LoVo (cell line): ENCODE results near the gene CDKAL1.

Experiments used
- DNase-seq: peaks from one replicate; pipeline ENCODE4 v3.0.0-alpha.2; 2016; ENCODE audit warnings: low spot score

The CDKAL1 gene

DNA sequence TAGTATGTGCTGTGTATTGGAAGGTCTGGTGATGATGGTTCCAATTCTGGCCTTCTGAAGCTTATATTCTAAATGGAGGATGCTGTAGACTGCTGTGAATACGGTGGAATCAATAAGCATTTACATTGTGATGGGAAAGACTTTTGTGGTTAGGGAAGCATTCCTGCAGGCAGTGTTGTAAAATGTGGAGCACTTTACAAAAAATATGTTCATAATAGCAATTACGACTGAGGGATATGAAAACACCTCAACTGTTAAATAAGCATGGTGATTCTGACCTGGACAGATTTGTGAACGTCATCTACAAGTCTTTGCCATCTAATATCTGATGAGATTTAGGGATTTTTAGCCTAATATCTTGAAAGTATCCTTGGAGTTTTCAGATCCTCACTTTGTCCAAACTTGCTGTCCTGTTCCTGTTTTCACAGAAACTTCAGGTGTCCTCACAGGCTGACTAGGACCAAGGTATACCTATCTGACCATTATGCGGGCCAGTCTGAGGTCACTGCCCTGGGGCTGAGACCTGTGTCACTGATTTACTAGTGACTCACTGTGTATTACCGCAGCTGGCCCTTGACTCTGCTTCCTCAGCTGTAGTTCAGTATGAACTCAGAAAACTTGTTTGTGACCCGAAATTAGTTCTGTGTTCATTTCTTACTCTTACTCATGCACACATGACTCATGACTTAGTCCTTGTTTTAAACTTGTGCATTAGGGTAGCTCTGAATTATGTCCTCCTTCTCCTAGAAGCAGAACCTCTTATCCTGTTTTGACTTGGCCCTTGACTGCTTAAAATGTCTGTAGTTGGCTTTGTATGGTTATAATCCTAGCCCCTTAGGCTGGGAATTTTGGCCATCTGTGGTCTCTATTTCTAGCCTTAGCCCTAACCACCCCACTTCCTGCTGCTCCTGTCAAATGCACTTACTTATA is 343.0 kb downstream of the CDKAL1 start:
- peak; percentile 87 for DNase-seq

DNA sequence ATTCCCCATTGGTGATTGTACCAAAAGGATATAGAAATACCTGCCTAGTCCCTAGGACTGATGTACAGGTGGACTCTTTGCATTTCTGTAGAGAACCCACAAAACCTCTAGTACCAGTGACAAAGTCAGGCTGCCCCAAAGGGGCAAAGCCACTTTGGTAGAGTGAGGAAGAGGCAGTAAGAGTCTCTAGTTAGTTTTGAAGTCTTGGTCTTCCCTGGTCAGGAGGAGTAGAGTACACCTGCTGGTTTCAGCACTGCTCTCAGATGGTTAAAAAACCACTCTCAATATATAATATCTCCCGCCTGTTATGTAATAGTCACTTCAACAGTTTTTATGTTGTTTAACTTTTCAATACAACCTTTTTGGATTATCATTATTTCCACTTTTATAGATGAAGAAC is 344.9 kb downstream of the CDKAL1 start:
- no peak for DNase-seq

DNA sequence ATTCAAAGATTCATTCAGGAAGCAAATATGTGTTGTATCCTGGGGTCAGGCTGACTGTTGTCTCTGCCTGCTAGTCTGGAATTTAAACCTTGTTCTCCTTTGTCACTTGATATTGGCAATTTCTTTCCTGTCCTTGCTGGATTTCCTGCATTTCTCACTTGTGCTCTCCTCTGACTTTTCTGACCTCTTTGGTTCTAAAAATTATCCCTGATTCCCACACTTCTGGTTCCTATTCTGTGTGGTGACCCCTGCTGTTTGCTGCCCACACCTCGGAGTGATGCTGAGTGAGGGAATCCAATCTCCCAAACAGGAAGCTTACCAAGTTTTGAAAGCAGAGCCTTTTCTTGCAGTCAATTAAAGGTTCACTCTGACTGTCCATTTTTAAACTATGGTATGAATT is 345.3 kb downstream of the CDKAL1 start:
- no peak for DNase-seq

DNA sequence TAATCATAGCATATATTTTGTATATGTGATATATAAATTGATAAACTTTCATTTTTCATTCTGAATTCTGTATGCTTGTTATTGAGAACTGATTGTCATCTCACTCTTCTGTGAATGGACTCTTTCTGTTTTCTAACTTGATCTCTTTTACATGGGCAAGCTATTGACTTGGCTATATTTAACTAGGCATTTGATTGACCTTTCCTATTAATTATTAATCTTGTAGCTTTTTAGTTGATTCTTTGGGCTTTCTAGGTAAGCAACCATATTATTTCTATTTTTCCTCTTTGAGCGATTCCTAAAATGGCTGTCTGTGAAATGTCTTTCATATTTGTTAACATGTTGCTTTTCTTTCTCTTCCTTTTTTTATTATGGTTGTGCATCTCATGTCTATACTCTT is 347.1 kb downstream of the CDKAL1 start:
- DNase-seq = no peak

DNA sequence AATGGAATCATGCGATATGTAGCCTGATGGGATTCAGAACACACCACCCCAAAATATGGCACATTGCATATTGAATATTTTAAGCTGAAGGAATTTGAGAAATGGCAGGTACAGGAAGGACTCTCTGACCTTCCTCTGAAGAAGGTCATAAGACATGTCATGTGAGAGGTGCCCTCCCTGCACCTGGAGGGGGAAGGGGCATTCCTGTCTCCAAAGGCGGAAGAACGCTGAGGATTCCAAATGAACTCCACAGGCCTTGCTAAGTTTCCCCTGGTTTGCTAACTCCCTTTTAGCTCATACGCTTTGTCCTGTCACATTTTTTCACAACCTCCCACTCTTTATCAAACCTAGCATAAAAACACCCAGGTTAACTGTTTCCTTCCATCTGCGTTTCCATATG is 347.8 kb downstream of the CDKAL1 start:
- no peak for DNase-seq

DNA sequence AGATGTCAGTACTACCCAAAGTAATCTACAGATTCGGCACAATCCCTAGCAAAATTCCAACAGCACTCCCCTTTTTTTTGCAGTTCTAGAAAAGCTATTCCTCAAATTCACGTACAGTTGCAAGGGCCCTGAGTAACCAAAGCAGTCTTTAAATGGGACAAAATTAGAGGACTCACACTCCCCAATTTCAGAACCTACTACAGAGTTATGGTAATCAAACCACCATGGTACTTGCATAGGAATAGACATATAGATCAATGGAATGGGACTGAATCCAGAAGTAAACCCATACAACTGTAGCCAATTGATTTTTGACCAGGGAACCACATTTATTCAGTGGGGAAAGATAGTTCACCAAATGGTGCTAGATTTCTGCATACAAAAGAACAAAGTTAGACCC is 350.8 kb downstream of the CDKAL1 start:
- DNase-seq = no peak

DNA sequence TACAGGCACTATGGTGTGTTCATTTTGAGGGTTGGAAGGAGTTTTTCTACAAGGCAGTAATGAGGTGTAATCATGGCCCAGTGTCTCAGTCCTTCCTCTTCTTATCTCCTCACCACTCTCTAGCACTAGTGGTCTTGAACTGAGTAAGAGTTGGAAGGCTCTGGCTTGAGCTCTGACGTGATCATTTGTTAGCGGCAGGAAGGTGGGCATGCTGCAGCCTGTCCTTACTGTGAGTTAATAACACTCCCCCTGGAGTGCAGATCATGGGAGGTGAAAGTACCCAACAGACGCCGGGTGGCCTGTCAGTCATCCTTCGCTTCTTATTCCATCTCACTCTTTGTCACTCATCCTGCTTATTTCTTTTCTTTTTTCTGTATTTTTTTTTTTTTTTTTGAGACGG is 356.9 kb downstream of the CDKAL1 start:
- DNase-seq = no peak

DNA sequence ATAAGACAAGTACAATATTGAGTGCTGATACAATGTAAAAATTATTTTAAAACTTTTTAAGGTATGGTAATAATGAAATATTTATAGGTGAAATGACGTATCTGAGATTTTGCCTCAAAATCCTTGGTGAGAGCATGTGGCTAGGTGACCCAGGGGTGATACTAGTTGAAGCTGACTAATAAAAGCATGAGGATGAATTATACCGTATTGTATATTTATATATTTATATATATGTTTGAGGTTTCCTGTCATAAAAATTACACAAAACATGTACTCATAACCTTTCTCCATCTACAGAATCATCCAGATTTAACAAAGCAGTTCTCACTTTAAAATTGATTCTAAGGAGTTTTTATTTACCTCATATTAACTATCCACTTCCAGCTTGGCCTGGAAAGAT is 358.1 kb downstream of the CDKAL1 start:
- no peak for DNase-seq

DNA sequence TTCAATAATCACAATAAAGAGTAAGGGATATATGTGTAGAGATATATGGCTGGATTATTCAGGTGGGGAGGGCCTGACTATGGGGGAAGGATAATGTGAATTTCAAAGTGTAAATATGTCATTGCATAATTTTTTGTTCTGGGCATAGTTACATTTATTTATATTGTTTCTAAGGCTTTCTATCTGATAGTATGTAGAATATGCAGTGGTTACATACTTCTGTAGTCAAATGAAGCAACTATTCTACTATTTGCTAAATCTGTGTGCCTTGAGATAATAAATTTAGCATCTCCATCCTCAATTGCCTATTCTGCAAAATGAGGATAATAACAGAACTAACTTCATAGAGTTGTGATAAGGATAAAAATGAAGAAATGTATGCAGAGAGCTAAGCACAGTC is 359.2 kb downstream of the CDKAL1 start:
- no peak for DNase-seq

DNA sequence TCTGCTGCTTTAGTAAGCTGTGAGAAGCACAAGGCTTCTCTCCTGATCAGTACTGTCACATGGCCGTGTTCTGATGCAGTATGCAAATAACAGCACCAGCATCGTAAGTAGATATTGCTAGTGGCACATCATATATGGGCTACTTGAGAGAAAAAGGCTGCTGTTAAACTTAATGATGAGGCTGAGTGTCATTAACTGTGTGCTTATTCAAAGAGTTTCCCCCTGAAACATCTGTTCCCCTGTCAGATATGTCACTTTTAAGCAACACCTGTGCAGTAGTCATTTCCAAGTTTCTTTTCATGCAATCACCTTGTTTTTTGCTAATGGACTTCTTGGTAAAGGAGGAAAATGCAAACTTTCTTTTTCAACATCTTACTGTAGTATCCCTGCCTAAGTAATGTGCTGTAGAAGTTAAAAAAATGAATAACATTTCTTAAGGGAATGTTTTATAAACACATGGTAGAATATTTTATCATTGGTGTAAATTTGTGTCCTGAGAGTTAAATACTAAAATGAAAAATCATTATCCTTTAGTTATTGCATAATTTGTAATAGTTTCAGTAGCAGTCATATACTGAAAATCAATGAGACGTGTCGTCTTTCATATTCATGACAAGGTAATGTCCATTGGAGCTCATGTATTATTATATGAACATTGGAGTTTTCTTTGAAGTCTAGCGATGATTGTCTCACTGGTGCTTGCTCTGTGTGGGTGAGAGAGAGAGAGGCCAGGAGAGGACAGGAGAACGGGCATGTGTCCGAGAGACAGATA is 366.3 kb downstream of the CDKAL1 start:
- no peak for DNase-seq

DNA sequence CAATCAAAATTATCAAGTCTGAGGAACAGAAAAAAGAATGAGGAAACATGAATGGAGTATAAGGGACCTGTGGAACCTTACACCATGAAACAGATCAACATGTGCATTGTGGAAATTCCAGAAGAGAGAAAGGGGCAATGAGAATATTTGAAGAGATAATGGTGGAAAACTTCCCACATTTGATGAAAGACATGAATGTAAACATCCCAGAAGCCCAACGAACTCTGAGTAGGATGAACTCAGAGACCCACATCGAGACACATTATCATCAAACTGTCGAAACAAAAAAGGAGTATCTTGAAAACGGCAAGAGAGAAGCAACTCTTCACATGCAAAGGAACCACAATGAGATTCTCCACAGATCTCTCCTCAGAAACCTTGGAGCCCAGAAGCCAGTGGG is 371.1 kb downstream of the CDKAL1 start:
- no peak for DNase-seq

DNA sequence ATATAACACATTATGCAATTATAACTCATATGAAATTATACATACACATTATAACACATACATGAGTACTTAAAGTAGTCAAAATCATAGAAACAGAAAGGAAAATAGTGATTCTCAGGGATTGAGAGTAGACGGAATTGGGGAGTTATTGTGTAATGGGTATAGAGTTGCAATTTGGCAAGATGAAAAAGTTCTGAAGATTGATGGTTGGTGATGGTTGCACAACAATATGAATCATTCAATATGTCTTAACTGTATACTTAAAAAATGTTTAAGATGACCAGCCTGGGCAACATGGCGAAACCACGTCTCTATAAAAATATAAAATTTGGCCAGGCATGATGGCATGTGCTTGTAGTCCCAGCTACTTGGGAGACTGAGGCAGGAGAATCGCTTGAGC is 372.7 kb downstream of the CDKAL1 start:
- DNase-seq = no peak

DNA sequence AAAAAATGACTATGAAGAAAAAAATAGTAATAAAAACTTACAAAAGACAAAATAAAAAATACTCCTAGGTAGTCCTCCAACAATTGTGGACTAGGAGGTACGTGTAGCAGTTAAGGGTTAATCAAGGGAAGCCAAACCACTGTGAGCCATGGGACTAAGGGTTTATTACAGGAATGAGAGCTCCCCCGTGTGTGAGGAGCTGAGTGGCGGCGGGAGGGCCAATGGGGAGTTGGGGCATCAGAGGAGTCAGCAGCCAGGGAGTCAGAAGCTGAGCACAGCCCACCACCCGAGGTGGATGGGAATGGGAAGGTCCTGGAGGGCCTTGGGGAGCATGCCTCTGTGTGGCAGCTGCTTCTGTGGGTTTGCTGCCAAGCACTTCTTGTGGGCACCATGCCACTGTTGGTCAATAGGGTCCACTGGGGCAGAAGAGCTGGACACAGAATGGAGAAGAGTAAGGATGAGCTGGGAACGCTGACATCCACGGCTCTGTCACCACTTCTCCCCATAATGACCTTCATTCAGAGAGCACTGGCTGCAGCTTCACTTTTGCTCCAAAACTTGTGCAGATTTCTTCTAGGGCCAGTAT is 373.3 kb downstream of the CDKAL1 start:
- no peak for DNase-seq

DNA sequence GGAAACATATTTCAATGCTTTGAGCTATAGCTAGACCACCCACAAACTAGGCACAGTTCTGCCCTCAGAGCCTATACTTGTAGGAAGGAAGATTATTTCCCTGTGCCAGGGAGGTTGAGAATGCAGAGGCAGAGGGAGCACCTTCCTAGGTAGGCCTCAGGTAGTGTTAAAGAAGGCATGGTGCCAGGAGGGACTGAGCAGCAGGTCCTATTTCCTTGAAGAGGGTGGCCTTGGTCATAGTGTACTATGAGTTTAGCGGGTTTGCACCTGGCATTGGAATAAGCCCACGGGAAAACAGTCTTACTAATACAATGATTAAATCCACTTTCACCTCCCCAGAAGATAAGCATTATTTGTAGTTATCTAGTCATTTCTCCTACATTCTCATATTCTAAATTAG is 375.4 kb downstream of the CDKAL1 start:
- no peak for DNase-seq

DNA sequence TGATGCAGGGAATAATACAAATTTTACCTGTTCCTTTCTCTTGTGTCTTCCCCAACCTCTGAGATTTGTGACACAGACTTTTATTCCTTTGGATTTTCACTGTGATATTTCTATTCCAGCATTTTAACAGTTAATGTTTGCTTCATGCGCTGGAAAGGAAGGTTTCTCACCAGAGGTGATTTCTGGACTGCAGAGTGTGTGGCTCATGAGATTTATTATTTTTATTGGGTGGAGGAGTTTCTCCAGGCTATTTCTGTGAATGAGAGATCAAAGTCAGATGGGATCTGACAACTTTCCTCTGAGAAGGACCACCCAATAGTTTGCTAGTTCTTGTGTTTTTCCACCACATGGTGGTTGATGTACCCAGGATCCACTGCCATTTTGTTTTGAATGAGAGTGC is 377.5 kb downstream of the CDKAL1 start:
- DNase-seq = no peak

DNA sequence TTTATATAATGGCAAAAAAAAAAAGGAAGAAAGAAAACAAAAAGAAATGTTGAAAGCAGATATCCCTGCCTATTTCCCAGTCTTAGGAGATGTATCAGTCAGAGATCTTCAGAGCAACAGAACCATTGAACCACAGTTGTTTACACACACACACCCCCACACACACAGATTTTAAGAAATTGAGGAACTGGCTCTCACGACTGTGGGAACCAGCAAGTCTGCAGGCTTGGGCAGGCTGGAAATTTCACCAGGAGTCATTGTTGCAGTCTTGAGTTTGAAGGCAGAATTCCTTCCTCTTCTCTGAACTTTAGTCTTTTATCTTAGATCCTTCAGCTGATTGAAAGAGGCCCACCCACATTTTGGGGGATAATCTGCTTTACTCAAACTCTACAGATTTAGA is 380.9 kb downstream of the CDKAL1 start:
- DNase-seq = no peak

DNA sequence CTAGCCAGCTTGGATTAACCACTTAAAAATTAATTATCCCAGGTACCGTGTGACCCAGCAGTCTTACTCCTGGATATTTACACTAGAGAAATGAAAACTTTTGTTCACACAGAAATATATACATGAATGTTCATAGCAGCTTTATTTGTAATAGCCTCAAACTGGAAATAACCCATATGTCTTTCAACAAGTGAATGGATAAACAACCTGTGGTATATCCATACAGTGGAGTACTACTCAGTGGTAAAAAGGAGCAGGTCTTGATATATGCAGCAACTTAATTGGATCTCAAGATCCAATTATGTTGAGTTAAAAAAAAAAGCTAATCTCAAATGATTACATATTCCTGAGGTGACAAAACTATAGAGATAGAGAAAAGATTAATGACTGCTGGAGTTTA is 381.4 kb downstream of the CDKAL1 start:
- no peak for DNase-seq

DNA sequence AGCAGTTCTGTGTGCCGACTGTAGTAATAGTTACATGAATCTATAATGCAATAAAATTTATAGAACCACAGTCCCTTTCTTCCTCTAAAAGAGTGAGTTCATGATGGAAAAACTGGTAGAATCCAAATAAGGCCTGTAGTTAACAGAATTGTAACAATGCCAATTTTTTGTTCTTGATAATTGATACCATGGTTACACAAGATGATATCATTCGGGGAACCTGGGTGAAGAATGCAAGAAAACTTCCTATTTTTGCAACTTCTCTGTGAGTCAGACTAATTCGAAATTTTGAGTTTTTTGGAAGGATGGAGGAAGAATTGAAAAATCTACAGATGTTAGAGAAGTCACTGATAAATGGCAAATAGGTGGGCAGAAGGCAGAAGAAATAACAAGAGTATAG is 381.8 kb downstream of the CDKAL1 start:
- DNase-seq = no peak

DNA sequence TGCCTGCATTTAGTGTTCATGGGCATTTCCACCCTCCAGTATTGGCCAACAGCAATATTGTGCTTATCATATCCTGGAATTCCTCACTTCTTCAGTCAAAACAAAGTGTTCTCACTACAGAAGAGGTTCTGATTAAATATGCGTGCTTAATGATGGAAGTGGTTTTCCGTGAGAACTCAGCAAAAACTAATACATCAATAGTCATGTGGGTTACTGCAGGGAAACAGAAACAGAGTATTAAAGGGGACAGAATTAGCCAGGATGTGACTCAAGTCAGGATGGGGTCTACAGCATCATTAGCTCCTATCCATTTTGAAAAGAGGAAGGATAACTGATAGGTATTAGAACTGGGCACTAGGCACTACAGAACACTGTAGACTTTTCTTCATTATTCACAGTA is 384.6 kb downstream of the CDKAL1 start:
- DNase-seq = no peak

DNA sequence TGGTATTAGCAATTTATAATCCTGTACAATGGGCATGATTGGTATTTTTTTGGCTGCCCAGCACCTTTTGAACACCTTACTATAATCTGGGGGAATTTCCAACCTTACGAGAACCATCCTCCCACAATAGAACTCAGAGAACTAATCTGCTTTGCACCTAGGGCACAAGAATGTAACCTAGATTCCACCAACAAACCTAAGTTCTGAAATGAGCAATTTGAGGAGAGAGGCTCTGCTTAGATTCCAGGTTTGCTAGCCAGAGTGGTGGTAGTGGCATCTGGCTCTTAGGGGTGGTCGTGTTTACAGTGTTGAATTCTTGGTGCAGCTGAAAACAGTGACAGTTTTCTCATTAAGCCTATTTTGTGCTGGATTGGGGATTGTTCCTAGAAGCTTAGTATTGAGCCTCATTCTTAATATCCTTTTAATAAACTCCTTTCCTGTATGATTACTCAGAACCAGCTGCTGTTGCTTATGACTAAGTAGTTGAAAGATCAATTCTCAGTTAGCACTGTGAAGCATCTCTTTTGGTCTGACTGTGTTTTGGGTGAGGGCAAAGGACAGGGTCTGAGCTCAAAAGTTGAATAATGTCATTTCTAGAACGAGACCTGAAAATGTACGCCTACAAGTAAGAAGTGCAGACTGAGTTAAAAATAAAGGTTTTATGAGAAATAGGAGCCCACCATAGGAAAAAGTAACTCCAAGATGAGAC is 385.6 kb downstream of the CDKAL1 start:
- no peak for DNase-seq

DNA sequence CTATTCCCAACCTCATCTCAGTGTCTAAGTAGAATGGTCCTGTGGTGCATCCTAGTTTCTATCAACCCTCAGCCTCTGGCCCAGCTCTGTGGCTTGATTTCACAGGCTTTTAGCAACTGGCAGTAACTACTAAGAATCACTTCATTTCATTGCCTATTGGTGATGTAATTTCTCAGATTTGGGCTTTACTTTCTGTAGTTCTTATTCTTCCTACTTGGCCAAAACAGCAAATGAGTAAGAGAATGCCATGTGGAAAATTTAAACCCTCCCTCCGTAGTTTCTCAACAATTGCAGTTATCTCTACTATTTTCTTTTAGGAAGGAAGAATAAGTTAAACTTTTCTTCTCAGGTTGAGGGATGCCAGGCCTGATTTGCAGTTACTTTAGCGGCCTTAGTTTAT is 387.3 kb downstream of the CDKAL1 start:
- DNase-seq = no peak

DNA sequence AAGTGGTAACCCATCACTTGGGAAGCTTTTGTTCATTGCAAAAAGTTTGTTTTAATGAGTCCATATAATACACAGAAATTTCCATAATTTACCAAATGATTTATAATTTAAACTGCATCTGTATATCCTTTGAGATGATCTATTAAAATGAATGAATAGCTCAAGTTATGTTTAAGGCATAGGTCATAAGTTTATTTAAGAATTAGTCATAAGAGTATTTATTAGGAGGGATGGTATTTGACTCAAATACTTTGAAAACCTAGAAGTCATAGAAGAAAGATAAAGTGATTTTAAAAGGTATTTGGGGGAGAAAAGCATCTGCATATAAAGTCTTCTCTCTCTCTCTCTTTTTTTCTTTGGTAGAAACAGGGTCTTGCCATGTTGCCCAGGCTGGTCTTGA is 388.5 kb downstream of the CDKAL1 start:
- no peak for DNase-seq
